ENCODE measurements around the gene PRELID2.
"Not testable (repeated sequence)": the region's sequence is repeated elsewhere in the genome, so short reads cannot be mapped to it uniquely, and the experiment has no call there.

The PRELID2 gene

GRCh38 chr5:145834917-145835847 is at the start of gene PRELID2:
Gene PRELID2 (minus strand): TSS chr5:145835342. CDS start chr5:145835251, 91 bp downstream.
- no peak for DNase-seq (ENCODE audit: low spot score)

GRCh38 chr5:145874765-145875164 is 39.6 kb upstream of the PRELID2 start:
- no peak for DNase-seq (ENCODE audit: low spot score)

- no peak for DNase-seq (ENCODE audit: low spot score)
Measured at GRCh38 chr5:145872914-145873313, 37.8 kb upstream of the PRELID2 start, which contains the start of gene GRXCR2. Gene GRXCR2 (minus strand): TSS chr5:145873014. CDS start chr5:145872968, 46 bp downstream.

- no peak for DNase-seq (ENCODE audit: low spot score)
Measured at GRCh38 chr5:145872486-145872885, 37.3 kb upstream of the PRELID2 start.

- DNase-seq (ENCODE audit: low spot score) = no peak
Measured at GRCh38 chr5:145869753-145870152, 34.6 kb upstream of the PRELID2 start.

GRCh38 chr5:145867806-145868205 is 32.7 kb upstream of the PRELID2 start:
- DNase-seq (ENCODE audit: low spot score) = no peak

- not testable (repeated sequence) for DNase-seq (ENCODE audit: low spot score)
Measured at GRCh38 chr5:145864432-145864831, 29.3 kb upstream of the PRELID2 start.

- no peak for DNase-seq (ENCODE audit: low spot score)
Measured at GRCh38 chr5:145863003-145863402, 27.9 kb upstream of the PRELID2 start.

GRCh38 chr5:145859897-145860296 is 24.8 kb upstream of the PRELID2 start:
- peak; percentile 7 for DNase-seq (ENCODE audit: low spot score)

GRCh38 chr5:145859453-145859852 is 24.3 kb upstream of the PRELID2 start:
- DNase-seq (ENCODE audit: low spot score) = no peak

- no peak for DNase-seq (ENCODE audit: low spot score)
Measured at GRCh38 chr5:145858959-145859358, 23.8 kb upstream of the PRELID2 start.

GRCh38 chr5:145856285-145856818 is 21.2 kb upstream of the PRELID2 start:
- DNase-seq (ENCODE audit: low spot score) = no peak

- no peak for DNase-seq (ENCODE audit: low spot score)
Measured at GRCh38 chr5:145855763-145856267, 20.7 kb upstream of the PRELID2 start.

- DNase-seq (ENCODE audit: low spot score) = no peak
Measured at GRCh38 chr5:145854651-145855258, 19.6 kb upstream of the PRELID2 start.

- DNase-seq (ENCODE audit: low spot score) = no peak
Measured at GRCh38 chr5:145853781-145854376, 18.7 kb upstream of the PRELID2 start.

- no peak for DNase-seq (ENCODE audit: low spot score)
Measured at GRCh38 chr5:145852990-145853389, 17.8 kb upstream of the PRELID2 start.

- DNase-seq (ENCODE audit: low spot score) = no peak
Measured at GRCh38 chr5:145848854-145849253, 13.7 kb upstream of the PRELID2 start.

GRCh38 chr5:145847499-145848497 is 12.7 kb upstream of the PRELID2 start:
- DNase-seq (ENCODE audit: low spot score) = no peak

- DNase-seq (ENCODE audit: low spot score) = no peak
Measured at GRCh38 chr5:145846081-145846480, 10.9 kb upstream of the PRELID2 start.

- DNase-seq (ENCODE audit: low spot score) = no peak
Measured at GRCh38 chr5:145841299-145841698, 6.2 kb upstream of the PRELID2 start.
